ENCODE measurements around the gene LAMB1.

The LAMB1 gene

DNA sequence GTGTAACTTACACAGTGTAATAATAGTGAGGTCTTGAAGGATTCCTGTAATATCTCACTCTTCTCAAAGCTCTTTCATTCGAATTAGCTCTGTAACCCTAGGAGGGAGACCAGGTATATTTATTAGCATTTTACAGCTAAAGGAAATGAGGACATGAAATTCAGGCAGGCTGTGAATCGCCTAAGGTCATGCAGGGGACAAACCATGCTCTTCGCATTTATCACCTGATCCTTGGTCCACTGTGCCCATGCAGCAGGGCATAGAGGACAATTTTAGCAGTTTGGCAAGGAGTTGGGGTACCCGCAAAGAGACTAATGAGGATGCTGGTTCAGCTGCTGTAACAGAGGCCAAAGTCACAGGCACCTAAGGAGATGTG lies 14.8 kb upstream of the LAMB1 start:
- no peak for DNase-seq (ENCODE audit: low spot score)

DNA sequence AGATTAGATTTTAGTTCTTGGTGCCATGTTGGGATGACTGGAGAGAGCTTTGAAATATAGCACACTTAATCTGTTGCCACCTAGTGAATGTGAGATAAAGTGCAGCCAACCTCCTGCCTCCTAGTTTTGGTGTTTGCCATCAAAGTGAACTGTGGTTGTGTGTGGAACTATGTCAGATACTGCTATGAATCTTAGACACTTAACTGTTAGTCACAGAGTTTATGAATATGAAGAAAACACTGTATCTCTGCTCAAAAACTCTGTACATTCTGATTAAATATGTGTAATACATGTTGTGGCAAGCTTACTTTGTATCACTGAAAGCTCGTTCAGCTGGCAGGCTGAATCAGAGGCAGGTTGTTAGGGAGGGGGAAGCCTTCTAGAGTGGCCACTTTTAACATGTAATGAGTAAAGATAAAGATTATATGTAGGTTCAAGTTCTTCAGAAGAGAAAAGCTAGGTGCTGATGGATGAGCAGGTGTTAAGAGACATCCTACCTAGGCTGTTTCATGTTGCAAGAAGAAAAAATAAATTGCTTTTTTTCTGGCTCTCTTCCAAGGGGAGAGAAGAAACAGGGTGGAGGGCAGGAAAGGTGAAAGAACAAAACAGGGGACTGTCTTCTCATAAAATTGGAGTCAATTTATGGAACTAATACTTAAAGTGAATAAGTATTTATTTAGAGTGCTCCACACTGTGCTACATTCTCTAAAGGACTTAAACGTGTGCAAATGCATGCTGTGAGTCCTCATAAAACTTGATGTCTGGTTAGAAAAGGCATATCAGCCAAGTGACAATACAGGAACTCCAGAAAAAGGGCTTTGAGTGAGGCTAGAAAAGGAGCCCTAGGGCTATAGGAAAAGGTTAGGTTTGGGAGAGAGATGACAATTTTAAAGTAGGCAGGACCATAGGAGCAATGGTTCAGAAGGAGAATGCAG lies 14.1 kb upstream of the LAMB1 start:
- peak; percentile 20 for DNase-seq (ENCODE audit: low spot score)

DNA sequence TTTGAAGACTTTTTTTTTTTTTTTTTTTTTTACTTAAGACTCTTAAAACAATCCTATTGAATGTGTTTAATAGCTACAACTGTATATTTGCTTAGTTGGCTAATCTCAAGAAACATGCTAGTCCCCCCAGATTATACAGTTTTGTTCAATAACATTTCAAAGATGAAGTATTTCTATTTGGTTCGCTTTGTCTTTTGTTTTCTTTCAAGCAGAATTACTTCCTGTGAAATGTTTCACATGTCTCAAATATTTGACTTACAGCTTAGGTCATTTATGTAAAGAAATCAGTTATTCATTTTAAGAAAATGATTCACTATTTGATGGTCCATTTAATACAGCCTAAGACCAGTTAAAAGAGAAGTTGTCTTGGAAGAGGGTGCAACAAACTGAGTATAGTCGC lies 12.8 kb upstream of the LAMB1 start:
- no peak for DNase-seq (ENCODE audit: low spot score)

DNA sequence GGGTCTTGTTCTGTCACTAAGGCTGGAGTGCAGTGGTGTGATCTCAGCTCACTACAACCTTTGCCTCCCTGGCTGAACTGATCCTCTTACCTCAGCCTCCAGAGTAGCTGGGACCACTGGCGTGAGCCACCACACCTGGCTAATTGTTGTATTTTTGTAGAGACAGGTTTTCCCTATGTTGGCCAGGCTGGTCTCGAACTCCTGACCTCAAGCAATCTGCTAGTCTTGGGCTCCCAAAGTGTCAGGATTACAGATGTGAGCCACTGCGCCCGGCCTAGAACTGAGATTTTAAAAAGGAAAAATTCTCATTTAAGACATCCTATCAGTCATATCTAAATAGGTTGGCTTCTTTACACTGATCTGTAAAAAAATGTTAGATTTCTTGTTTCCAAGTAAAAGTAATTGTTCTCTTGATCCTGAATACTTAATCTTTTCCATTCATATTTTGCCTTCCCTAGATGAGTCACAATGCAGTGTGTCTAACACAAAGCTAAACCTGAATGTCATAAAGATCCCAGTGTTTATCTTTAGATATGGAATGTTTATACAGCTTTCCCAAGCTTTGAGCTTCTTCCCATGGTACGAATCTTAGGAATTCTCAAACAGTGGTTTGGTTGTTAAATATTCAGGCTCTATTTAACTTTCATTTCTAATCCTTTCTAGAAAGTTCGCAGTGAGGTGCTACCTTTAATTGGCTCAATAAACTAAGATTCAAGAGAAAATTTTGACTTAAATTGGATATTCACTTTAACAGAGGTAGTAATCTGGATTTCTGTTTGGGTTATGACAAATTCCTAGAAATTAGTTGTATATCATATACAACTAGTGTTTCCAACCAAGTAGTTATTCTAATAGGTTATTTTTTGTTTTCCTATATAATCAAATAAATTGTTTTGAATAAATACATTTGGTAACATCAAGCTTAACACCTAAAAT lies 12.1 kb upstream of the LAMB1 start:
- no peak for DNase-seq (ENCODE audit: low spot score)

DNA sequence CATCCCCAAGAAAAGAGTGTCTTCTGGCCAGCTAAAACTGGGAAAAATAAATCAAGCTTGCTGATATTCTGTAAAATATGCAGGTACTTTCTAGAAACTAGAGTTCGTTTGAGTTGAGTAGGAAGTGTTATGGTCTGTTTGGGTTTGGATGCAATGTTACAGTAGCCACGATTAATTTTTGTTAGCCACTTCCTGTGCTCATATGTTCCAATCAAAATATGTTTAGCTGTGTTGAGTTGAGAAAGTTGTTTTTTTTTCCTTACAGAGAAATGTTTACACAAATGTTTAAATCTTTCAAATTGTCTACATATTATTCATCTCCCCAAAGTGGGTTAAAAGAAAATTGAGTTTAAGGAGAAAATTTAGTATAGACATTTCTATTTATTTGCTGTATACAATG lies 11.3 kb upstream of the LAMB1 start:
- DNase-seq (ENCODE audit: low spot score): no peak

DNA sequence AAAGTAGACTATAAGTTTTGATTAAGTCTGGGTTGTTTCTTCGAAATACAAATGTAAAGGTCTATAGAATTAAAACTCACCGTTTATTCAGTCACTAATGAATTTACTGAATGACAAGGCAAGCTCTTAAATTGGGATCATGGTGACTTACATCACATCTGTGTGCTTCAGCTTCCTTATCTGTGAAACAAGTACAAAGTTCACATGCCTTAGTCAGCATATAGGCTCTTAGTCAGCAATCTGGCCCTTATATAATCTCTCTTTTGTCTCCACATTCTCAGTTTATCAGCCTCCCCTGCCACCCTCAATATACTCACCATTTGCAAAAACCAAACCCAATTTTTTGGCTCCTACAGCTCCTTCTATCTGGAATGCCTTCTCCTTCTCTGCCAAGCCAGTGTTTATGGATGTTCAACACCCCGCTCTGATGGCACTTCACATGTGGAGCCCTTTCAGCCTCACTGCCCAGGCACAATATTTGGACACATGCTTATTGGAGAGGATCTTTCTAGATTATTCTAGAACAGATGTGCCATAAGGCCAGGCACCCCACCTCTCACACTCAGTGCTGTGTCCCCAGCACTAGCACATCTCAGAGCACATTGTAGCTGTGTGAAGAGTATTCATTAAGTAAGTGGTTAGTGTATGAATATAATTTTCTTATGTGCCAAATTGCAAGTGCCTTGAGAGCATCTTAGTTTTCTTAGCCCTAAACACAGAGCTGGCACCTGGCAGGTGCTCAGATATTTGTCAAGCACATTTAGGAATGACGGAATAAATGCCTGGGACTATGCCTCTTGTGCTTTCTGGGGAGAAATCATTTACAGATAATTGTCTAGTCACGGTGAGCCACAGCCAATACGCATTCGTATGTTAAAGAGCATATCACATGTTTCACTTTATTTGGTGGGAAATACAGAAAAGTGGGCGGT lies 9.8 kb upstream of the LAMB1 start:
- no peak for DNase-seq (ENCODE audit: low spot score)

DNA sequence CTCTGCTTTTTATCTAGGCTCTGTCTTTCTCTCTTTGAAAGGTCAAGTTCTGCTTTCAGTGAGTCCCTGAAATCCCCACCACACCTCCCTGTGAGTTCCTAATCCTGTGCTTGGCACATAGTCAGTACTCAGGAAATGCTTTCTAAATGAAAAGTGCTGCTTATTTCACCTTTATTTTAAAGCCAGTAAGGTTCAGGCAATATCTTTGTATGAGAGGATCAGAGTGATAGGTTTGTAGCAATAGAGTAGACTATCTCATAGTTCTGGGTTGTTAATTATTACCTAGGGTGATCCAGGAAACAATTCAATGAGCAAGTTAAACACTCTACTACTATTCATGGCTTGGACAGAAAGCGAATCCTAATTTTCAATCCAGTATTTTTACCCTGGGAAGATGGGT lies 7.4 kb upstream of the LAMB1 start:
- no peak for DNase-seq (ENCODE audit: low spot score)

DNA sequence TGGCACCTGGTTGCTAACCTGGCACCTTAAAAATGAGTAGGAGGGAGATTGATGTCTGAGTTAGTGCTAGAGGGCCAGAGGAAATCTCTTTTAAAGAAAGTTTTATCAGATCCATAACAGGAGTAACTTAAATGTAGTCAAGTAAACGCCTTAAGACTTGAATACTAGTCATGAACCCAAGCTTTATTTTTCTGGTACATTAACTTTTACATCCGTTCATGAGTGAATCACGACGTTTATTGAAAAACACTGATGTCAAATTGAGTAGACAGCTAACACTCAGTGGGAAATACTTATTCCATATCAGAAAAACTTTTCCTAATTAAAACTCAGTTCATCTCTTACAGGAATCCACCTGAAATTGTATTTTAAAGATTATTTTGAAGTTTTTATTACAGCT lies 6.9 kb upstream of the LAMB1 start:
- no peak for DNase-seq (ENCODE audit: low spot score)

DNA sequence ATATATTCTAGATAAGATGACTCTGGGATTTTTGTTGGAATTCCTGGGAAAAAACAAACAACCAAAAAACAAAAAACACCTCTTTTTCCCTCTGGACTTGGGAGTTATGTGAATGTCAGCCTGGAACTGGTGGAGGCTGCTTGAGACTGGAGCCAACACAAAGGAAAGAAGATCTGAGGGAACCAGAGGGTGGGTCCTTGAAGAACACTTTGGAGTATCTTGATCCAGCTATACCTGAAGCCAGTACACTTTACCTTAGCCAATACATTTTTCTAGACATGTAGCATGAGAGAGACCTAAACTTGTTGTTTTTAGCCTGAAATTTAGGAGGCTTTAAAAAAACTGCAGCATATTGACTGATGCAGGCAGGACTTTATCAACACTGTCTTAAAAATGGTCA lies 5.9 kb upstream of the LAMB1 start:
- DNase-seq (ENCODE audit: low spot score): no peak

DNA sequence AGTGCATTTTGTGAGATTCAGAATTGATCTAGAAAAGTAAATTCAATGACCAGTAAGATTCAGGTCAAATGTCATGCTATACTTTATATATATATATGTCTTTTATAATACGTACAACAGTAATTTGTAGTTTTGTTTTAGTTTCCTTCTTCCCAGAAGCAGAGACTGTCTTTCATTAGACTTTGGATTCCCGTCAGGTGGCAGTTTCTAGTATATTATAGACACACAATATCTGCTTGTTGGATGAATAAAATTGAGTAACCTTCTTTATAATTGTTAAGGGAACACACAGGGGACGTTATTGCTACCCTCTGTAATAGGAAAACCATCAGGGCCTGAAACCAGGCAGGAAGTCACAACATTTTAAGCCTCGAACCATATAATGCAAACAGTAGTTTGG lies 5.3 kb upstream of the LAMB1 start:
- DNase-seq (ENCODE audit: low spot score): no peak

DNA sequence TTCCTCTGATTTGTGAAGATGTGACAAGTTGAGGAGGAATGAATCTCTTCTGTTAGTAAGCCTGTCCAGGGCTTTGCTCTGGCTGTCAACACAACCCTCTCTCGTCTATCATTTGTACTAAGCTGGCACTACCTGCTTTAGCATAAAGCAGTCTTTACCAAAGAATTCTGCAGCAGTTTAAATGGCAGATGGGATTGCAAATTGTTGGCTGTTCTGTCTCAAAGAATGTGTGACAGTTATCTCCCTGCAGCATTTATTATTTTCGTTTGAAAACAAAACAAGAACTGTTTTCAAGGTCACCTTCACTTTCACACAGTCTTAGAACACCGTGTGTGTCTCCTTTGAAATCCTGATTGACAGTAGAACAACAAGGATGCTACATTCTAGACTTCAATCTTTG lies 4.8 kb upstream of the LAMB1 start:
- DNase-seq (ENCODE audit: low spot score): no peak

DNA sequence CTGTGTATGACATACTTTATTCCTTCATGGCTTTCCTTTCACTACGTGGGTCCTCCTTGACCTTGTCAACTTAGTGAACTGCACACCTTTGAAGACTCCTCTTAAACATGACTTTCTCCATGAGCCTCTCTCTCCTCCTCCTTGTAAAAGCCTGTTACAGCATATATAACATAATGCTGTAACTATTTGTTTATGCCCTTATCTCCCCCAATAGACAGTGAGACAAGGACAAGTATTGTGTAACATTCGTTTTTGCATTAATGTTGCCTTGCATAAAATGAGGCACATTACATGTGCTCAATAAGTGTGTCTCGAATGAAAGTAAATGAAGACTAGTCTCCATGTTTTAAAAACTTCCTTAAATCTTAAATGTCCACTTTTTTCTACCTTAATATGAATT lies 4.3 kb upstream of the LAMB1 start:
- no peak for DNase-seq (ENCODE audit: low spot score)

DNA sequence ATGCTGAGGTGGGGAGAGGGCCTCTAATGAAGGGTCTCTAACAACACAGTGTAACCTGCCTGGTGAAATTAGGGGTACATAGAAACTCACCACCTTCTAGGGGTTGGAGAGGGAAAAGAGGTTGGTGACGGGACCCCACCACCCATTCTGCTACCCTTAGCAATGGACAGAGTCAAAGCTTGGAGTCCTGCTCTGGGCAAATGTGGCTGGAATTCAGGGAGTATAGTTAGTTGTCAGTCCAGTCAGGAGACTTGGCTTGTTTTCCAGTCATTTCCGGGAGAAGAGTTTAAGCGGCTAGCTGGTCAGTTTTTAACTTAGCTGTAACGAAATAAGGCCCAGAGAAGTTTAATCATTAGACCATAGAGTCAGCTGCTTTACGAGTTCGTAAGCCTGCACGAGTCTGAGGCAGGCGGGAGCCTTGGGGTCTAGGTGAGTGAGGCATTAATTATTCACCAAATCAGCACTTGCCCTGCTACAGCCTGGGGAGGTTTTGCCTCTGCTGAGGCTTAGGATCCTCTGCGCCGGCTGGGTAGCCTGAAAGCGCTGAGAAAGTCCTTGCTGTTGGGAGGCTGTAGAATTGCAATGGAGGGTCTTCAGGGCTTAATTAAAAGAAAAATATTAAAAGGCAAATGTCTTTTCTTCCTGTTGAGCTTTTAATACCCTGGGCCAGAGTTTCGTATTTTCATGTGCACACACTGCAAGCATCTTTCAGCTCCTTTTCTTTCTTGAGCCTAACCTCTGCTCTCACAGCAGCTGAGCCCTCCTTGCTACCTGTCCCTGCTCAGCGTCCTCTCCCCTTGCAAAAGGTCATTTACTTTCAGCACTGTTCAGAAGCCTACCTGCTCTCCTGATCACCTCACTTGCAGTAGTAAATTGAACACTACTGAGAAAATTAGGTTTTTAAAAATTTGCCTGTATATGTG lies 1.5 kb upstream of the LAMB1 start:
- no peak for DNase-seq (ENCODE audit: low spot score)

DNA sequence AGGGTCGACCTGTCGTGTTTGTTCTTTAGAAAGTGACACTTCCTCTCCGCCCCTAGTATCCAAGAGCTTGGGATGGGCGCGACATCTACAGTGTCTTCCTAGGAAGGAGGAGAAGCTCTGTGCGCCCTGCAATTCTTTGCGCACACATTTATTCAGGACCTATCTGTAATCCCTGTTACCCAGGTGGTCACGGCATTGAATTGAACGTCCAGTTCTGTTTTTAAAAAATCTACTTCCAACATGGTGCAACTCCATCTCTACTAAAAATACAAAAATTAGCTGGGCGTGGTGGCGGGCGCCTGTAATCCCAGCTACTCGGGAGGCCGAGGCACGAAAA lies 606 bp upstream of the LAMB1 start:
- no peak for DNase-seq (ENCODE audit: low spot score)

DNA sequence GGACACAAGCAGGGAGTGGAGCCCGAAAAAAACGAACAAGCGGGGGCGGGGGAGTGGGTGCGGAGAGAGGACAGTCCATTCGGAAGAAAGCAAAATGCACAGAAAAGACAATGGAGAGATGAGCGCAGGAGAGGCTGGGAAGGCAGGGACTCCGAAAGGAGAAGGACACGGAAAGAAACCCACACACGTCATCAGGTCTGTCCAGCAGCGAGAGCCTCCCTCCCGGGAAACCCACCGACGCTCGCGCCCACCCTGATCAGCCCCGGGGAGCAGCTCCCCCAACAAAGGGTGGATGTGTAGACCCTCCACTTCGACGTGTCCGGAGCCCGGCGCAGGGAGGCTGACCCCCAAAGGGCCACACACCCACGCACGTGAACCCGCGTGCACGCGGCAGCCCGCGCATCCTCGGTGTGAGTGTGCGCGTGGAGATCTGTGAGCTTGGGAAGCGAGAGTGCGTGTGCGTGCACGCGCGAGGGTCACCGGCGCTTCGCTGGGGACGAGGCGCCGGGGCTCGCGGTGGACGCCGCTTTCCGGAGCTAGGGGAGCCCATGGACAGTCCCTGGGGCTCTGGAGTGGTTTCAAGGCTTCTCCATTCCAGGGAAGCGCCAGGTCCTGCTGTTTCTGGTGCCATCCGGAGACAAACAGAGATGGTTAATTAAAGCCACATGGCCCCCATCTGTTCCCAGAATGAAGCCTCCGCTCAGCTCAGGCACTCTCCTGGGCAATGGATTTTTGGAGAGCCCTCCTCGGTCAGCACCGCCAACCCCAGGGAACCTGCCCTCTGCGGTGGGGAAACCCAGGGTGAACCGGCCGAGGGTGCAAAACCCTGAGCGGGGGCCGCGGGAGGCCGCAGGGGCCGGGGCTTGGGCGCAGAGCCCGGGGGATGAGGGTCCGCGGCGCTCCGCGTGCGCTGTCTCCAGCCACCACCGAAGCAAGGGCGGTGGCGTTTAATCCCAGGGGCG lies 916 bp downstream of the LAMB1 start:
- DNase-seq (ENCODE audit: low spot score): no peak

DNA sequence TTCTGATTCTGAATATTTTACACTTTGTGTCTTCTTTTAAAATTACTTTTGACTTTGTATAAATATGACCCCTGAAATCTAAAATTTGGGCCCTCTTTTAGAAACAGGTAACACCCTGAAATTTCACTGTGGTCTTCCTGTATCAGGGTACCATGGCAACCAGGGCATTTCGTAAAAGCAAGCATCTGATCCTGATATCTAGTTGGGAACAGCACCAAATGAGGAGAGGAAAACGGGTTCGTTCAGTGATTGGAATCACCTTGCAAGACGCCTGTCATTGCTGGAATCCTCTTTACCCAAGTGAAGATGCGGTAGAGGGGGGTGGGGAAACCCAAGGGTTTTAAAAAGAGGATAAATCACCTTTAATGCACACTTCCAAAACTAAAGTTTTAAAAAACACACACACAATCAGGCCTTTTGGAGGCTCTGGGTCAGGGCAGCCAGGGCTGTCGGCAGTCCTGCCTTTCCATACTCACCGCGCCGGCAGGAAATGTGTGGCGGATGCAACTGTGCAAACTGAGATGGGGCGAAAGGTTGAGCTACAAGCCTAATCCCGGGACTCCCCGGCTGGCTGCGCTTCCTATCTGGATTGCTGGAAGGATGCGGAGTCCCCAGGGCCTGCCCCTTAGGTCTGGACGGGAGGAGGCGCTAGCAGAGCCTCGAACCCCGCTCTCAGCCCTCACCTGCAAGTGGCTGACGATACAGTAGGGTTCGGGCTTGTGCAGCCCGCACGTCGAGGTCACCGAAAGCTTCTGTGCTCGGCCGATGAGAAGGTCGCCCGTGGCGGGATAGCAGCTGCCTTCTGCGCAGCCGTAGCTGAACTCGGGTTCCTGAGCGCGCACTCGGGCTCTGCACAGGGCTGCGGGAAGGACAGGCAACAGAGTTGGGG lies 1.8 kb downstream of the LAMB1 start:
- DNase-seq (ENCODE audit: low spot score): no peak

DNA sequence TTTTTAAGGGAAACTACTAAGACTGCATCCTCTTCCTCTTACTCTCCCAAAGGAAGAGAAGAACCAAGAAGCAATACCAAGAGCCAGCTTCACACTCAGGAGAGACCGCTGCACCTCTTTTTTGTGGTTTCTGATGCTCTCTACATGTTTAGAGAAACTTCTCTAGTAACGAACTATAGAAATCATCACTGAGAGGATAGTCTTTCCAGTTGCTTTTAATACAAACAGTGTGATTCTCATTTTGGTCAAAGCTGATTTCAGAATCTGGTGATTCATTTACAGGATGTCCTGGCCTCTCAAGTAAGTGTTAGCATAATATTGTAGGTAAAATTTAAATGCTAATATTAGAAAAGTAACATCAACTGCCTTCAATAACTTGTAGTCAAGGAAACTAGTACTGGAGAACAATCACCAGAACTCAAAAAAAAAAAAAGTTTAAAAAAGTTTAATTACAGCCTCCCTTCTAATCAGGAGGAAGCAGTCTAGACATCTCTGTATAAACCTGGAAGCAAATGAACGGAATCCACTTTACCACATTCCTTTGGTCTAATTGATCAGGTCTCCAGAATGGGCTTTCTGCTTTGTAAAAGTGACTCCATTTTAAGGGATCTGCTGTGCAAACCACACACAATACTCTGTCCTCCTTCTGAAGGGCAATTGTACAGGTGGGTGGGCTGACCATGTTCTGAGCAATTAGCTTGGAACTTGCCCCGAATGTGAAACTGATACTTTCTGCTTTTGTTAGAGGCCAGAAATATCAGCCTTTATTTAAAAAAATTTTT lies 3.0 kb downstream of the LAMB1 start:
- DNase-seq (ENCODE audit: low spot score): no peak

Data from Ammon's horn (tissue), 1 donor.